ENCODE data around the gene SNED1.

The SNED1 gene

DNA sequence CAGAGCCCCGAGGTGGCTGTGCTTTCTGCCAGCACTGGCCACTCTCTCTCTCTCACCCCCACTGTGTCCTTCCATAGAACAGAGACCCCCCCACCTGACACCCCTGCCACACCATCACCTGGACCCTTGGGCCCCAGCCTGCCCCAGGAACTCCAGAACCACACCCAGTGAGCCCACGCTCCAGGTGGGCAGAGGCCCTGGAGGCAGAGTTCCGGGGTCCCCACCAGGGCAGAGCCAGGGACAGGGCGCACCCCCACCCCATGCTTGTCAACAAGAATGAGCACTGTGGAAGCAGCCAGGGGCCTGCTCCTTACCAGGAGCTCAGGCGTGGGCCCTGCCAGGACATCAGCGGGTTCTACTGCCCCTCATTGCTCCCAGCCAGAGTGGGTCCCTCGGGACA, 136.3 kb downstream of the SNED1 start:
- TF ChIP-seq, protein P1, sequence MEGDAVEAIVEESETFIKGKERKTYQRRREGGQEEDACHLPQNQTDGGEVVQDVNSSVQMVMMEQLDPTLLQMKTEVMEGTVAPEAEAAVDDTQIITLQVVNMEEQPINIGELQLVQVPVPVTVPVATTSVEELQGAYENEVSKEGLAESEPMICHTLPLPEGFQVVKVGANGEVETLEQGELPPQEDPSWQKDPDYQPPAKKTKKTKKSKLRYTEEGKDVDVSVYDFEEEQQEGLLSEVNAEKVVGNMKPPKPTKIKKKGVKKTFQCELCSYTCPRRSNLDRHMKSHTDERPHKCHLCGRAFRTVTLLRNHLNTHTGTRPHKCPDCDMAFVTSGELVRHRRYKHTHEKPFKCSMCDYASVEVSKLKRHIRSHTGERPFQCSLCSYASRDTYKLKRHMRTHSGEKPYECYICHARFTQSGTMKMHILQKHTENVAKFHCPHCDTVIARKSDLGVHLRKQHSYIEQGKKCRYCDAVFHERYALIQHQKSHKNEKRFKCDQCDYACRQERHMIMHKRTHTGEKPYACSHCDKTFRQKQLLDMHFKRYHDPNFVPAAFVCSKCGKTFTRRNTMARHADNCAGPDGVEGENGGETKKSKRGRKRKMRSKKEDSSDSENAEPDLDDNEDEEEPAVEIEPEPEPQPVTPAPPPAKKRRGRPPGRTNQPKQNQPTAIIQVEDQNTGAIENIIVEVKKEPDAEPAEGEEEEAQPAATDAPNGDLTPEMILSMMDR (IDR thresholded peaks at IDR 0.05; ENCODE audit: control insufficient read depth, insufficient read depth, low read depth, low read length, missing control alignments), result no peak
- no peak for DNase-seq (ENCODE audit: low read depth)
- H3K4me3 ChIP-seq (ENCODE audit: control insufficient read depth, low read depth, low read length), result no peak overlapping the region

DNA sequence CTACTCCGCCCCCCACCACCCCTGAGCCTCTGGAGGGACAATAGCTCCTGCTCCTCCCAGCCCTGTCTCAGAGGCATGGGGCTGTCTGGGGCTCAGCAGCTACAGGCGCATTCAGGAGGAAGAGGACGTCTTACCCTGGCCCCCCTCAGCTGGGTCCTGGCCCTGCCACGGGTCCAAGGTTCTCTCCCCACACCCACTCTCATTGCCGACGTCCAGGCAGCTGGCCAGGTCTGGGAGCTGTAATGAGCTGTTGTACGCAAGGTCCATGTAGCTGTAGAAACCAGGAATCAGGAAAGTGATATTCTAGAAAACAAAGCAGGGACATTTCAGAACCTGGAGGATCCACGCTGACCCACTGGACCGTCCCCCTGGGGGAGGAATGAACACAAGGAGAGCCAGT, 137.3 kb downstream of the SNED1 start:
- no peak overlapping the region for H3K4me3 ChIP-seq (ENCODE audit: control insufficient read depth, low read depth, low read length)
- DNase-seq (ENCODE audit: low read depth), result no peak
- TF ChIP-seq, protein P1 (IDR thresholded peaks at IDR 0.05; ENCODE audit: control insufficient read depth, insufficient read depth, low read depth, low read length, missing control alignments), result no peak

DNA sequence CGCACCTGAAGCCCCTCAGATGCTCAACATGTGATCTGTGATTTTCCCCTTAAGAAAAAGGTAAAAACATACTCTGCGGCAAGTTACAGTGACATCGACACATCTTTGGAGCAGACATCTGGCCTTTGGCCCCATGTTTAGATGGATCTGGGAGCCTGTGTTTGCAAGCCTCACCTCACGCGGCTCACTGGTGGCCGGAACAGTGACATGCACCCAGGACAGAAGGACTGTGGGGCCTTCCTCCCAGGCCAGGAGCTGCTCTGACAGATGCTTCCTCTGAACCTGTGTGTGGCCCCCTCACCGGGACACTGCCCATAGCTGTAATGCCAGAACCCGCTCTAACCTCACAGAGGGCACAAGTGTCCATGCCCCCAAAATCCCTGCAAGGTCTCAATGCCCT, 137.8 kb downstream of the SNED1 start:
- TF ChIP-seq, protein P1 (IDR thresholded peaks at IDR 0.05; ENCODE audit: control insufficient read depth, insufficient read depth, low read depth, low read length, missing control alignments), result no peak
- no peak for DNase-seq (ENCODE audit: low read depth)
- no peak overlapping the region for H3K4me3 ChIP-seq (ENCODE audit: control insufficient read depth, low read depth, low read length)

DNA sequence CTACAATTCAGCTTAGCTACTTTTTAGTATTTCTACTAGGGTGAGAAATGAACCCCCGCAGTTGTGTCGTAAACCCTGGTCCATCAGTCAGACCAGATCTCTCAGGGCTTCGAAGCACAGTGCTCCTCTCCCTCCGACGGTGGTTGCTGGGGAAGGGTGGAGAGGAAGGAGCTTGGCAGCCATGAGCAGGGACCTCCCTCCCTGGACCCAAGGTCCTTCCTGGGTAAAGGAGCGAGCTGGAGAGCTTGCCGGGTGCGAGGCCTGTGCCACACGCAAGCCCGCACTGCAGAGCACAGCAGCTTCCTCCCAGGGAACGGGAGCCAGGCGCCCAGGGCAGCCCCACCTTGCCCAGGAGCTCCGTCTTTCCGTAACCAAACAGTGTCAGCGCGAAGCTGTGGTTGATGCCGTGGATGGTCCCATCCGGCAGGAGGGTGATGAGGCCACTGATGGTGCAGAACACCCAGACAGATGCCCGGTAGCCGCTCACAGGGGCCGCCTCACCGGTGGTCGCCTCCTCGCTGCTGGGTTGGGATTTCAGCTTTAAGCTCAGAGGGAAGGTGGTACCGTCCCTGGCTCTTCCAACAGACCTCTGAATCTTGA, 138.3 kb downstream of the SNED1 start:
- no peak for DNase-seq (ENCODE audit: low read depth)
- no peak overlapping the region for H3K4me3 ChIP-seq (ENCODE audit: control insufficient read depth, low read depth, low read length)
- TF ChIP-seq, protein P1 (IDR thresholded peaks at IDR 0.05; ENCODE audit: control insufficient read depth, insufficient read depth, low read depth, low read length, missing control alignments), result no peak

DNA sequence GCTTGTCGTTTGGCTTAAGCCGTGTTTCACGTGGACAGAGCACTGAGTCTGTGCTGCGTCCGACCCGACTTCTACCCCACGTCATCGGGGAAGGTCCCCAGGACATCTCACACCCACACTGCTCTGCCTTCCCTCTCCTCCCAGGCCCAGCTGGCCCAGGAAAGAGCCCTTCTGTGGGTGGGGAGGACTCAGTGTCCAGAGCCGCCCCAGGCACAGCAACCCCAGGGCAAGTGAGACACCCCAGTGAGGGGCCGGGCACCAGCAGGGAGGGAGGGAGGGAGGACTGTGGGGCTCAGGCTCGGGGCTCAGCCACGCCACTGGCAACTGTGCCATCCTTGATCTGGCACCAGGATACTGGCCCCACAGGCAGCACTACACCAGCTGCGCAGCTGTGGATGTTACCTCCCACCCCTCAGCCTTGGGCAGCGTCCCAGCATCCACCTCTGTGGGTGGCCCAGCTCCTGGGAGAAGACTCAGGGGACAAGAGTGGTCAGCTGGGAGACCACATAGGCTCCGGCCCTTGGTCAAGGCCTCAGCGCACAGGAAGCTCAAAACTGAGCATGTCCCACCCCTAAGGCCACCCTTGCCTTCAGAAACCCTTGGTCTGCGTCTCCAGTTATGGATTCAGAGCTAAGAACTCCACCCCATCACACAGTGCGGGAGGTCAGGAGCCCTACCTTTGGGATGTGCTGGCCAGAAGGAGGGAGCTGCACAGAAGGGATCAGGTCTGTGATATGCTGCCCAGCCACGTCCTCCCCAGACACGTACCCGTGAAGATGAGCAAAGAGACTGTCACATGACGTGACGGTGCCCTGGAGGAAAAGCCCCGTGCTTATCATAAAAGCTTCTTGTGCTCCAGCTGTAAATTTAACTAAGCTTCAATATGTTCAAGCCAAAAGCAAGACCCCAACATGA, 139.1 kb downstream of the SNED1 start:
- DNase-seq (ENCODE audit: low read depth), result no peak
- TF ChIP-seq, protein P1 (IDR thresholded peaks at IDR 0.05; ENCODE audit: control insufficient read depth, insufficient read depth, low read depth, low read length, missing control alignments), result no peak
- no peak overlapping the region for H3K4me3 ChIP-seq (ENCODE audit: control insufficient read depth, low read depth, low read length)

DNA sequence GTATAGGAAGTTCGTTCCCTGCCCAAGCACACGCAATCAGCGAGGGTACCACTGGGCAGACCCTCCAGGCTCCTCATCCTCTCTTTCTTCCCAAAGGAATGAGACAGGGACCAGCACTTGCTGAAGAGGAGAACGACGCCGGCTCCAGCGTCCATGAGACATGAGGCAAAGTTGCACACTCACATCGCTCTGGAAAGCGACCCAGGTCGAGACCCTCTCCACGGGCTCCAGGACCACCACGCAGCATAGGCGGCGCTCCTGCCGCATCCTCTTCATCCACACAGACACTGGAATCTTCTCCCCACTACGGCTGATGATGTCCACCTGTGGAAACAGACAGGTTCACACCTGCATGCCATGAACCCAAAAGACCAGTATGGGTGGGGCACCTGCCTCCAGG, 140.1 kb downstream of the SNED1 start:
- DNase-seq (ENCODE audit: low read depth), result no peak
- no peak overlapping the region for H3K4me3 ChIP-seq (ENCODE audit: control insufficient read depth, low read depth, low read length)
- TF ChIP-seq, protein P1 (IDR thresholded peaks at IDR 0.05; ENCODE audit: control insufficient read depth, insufficient read depth, low read depth, low read length, missing control alignments), result no peak

Data from AG09309 (cell line).